ENCODE measurements around the gene SLC12A3.
"Not testable (repeated sequence)": the region's sequence is repeated elsewhere in the genome, so short reads cannot be mapped to it uniquely, and the experiment has no call there.

Gene SLC12A3

GRCh38 chr16:56884929-56885328 is 19.9 kb downstream of the SLC12A3 start:
- not testable (repeated sequence) for ATAC-seq

- TF ChIP-seq BACH2 (CRISPR knock-in tag; IDR thresholded peaks at IDR 0.05; ENCODE audit: borderline replicate concordance), result no peak
- no peak for TF ChIP-seq SNAI2 (CRISPR knock-in tag; IDR thresholded peaks at IDR 0.05)
- no peak for TF ChIP-seq ZFP30 (CRISPR knock-in tag; IDR thresholded peaks at IDR 0.05)
- no peak for TF ChIP-seq ARNTL (CRISPR knock-in tag; IDR thresholded peaks at IDR 0.05; ENCODE audit: borderline replicate concordance, low read depth)
- no peak for TF ChIP-seq TOX (CRISPR knock-in tag; IDR thresholded peaks at IDR 0.05; ENCODE audit: borderline replicate concordance)
- no peak for TF ChIP-seq PATZ1 (CRISPR knock-in tag; IDR thresholded peaks at IDR 0.05; ENCODE audit: borderline replicate concordance)
- no peak for TF ChIP-seq GLIS3 (CRISPR knock-in tag; IDR thresholded peaks at IDR 0.05)
- no peak for TF ChIP-seq CSDC2 (CRISPR knock-in tag; IDR thresholded peaks at IDR 0.05)
- TF ChIP-seq TCF4 (CRISPR knock-in tag; IDR thresholded peaks at IDR 0.05; ENCODE audit: borderline replicate concordance), result no peak
- TF ChIP-seq ZC3H10 (CRISPR knock-in tag; IDR thresholded peaks at IDR 0.05), result no peak
- no peak for ATAC-seq
Observed at GRCh38 chr16:56885446-56886162, 20.6 kb downstream of the SLC12A3 start.

DNA sequence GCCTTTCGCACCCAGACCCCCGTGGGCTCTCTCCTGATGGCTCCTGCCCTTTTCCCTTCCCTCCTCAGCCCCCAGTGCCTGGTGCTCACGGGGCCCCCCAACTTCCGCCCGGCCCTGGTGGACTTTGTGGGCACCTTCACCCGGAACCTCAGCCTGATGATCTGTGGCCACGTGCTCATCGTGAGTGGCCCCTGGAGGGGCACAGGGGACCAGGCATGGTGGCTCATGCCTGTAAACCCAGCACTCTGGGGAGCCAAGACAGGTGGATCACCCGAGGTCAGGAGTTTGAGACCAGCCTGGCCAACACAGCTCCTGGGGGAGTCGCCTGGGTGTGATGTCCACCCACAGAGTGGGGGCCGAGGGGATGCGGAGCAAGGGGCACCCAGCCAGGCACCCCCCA is 21.3 kb downstream of the SLC12A3 start:
- TF ChIP-seq ESRRG (CRISPR knock-in tag; IDR thresholded peaks at IDR 0.05), result no peak
- no peak for TF ChIP-seq ZC3H10 (CRISPR knock-in tag; IDR thresholded peaks at IDR 0.05)
- no peak for TF ChIP-seq BACH2 (CRISPR knock-in tag; IDR thresholded peaks at IDR 0.05; ENCODE audit: borderline replicate concordance)
- TF ChIP-seq ZNF565 (CRISPR knock-in tag; conservative IDR thresholded peaks at IDR 0.05; ENCODE audit: low read depth), result no peak
- TF ChIP-seq, protein P1, sequence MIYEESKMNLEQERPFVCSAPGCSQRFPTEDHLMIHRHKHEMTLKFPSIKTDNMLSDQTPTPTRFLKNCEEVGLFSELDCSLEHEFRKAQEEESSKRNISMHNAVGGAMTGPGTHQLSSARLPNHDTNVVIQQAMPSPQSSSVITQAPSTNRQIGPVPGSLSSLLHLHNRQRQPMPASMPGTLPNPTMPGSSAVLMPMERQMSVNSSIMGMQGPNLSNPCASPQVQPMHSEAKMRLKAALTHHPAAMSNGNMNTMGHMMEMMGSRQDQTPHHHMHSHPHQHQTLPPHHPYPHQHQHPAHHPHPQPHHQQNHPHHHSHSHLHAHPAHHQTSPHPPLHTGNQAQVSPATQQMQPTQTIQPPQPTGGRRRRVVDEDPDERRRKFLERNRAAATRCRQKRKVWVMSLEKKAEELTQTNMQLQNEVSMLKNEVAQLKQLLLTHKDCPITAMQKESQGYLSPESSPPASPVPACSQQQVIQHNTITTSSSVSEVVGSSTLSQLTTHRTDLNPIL (CRISPR knock-in tag; IDR thresholded peaks at IDR 0.05; ENCODE audit: low read depth), result no peak
- TF ChIP-seq CSDC2 (CRISPR knock-in tag; IDR thresholded peaks at IDR 0.05), result no peak
- TF ChIP-seq ZNF8 (CRISPR knock-in tag; IDR thresholded peaks at IDR 0.05), result no peak
- no peak for TF ChIP-seq ZFP3 (CRISPR knock-in tag; IDR thresholded peaks at IDR 0.05)
- no peak for TF ChIP-seq PATZ1 (CRISPR knock-in tag; IDR thresholded peaks at IDR 0.05; ENCODE audit: borderline replicate concordance)
- no peak for TF ChIP-seq TCF4 (CRISPR knock-in tag; IDR thresholded peaks at IDR 0.05; ENCODE audit: borderline replicate concordance)
- TF ChIP-seq ARNTL (CRISPR knock-in tag; IDR thresholded peaks at IDR 0.05; ENCODE audit: borderline replicate concordance, low read depth), result no peak
- no peak for TF ChIP-seq ISL1 (CRISPR knock-in tag; IDR thresholded peaks at IDR 0.05)
- TF ChIP-seq ZFP30 (CRISPR knock-in tag; IDR thresholded peaks at IDR 0.05), result no peak
- no peak for TF ChIP-seq RARB (CRISPR knock-in tag; IDR thresholded peaks at IDR 0.05)
- no peak for TF ChIP-seq PPARA (CRISPR knock-in tag; IDR thresholded peaks at IDR 0.05; ENCODE audit: borderline replicate concordance)
- ATAC-seq, result no peak

- no peak for ATAC-seq
- TF ChIP-seq PATZ1 (CRISPR knock-in tag; IDR thresholded peaks at IDR 0.05; ENCODE audit: borderline replicate concordance) (no peak), TOX (CRISPR knock-in tag; IDR thresholded peaks at IDR 0.05; ENCODE audit: borderline replicate concordance) (no peak), ZFP30 (CRISPR knock-in tag; IDR thresholded peaks at IDR 0.05) (no peak), CSDC2 (CRISPR knock-in tag; IDR thresholded peaks at IDR 0.05) (no peak), BACH2 (CRISPR knock-in tag; IDR thresholded peaks at IDR 0.05; ENCODE audit: borderline replicate concordance) (no peak), CSRNP3 (CRISPR knock-in tag; IDR thresholded peaks at IDR 0.05) (no peak), ZFP3 (CRISPR knock-in tag; IDR thresholded peaks at IDR 0.05) (no peak), PPARA (CRISPR knock-in tag; IDR thresholded peaks at IDR 0.05; ENCODE audit: borderline replicate concordance) (no peak), RARB (CRISPR knock-in tag; IDR thresholded peaks at IDR 0.05) (no peak), OSR1 (CRISPR knock-in tag; IDR thresholded peaks at IDR 0.05) (no peak), GLIS3 (CRISPR knock-in tag; IDR thresholded peaks at IDR 0.05) (no peak), ARNTL (CRISPR knock-in tag; IDR thresholded peaks at IDR 0.05; ENCODE audit: borderline replicate concordance, low read depth) (no peak), ZNF565 (CRISPR knock-in tag; conservative IDR thresholded peaks at IDR 0.05; ENCODE audit: low read depth) (no peak), ISL1 (CRISPR knock-in tag; IDR thresholded peaks at IDR 0.05) (no peak)
Observed at GRCh38 chr16:56886826-56887225, 21.8 kb downstream of the SLC12A3 start.

Data from SK-N-SH treated with all-trans-retinoic acid at 6 μM for 48 hours (cell line).